T-cell (primary cell): Measurements from ENCODE around the gene MCUR1. TPM values are rescaled to one million over a fixed set of nuclear protein-coding genes. Genes with fewer than 3 reads are reported as not detected.
"Not testable (repeated sequence)": the region's sequence is repeated elsewhere in the genome, so short reads cannot be mapped to it uniquely, and the experiment has no call there.

Source experiments
- ATAC-seq, 4 experiments: fragments of 200-7000 bp in 3 of 4; fragments of 150-1000 bp in 1 of 4; cut with Tn5 transposase; replicated peaks in 1 of 4; 1 replicate in 3 of 4; 2 replicates in 1 of 4; pipeline ENCODE4 v1.10.0; 2021; ENCODE audit warnings: moderate library complexity in 3 of 4, mild to moderate bottlenecking in 2 of 4, moderate number of reproducible peaks in 1 of 4
- CTCF ChIA-PET, 2 donors: fragments of 300-600 bp; sonication (Branson Sonifier 250); formaldehyde crosslinking; loops; one replicate each; lab custom pipeline; 2022; ENCODE audit warnings: antibody characterized with exemption in 2 of 2; lab: Charles Lee
- POLR2A ChIA-PET, 2 donors: fragments of 300-600 bp; sonication (Branson Sonifier 250); formaldehyde crosslinking; loops; one replicate each; lab custom pipeline; 2022; ENCODE audit warnings: antibody characterized with exemption in 2 of 2; lab: Charles Lee
- DNase-seq, 35 experiments: peaks; one replicate each; pipeline versions ENCODE4 v3.0.0 to v3.0.0-alpha.2; 2013 to 2023
- H3K27ac ChIP-seq: one replicate; pipeline ENCODE4 v1.5.1; 2013; ENCODE audit warnings: low read length
- H3K27me3 ChIP-seq, 2 experiments: replicated peaks in 1 of 2; 1 replicate in 1 of 2; 2 replicates in 1 of 2; pipeline versions ENCODE4 v1.6.1 to v1.7.0; 2013; ENCODE audit warnings: low read length in 1 of 2, mixed read lengths in 1 of 2; ENCODE audit not compliant: control insufficient read depth in 2 of 2, insufficient read depth in 2 of 2; ENCODE audit errors: extremely low read depth in 1 of 2
- H3K36me3 ChIP-seq, 2 donors: 1 replicate in 1 of 2; 2 replicates in 1 of 2; pipeline versions ENCODE4 v1.6.1 to v1.7.0; 2013; ENCODE audit warnings: low read length in 1 of 2; ENCODE audit not compliant: control insufficient read depth in 2 of 2, insufficient read depth in 1 of 2; ENCODE audit errors: extremely low read depth in 1 of 2
- H3K4me1 ChIP-seq, 2 experiments: 1 replicate in 1 of 2; 2 replicates in 1 of 2; pipeline versions ENCODE4 v1.6.1 to v1.7.0; 2013; ENCODE audit warnings: low read length in 2 of 2, mixed read lengths in 1 of 2; ENCODE audit not compliant: insufficient read depth in 2 of 2, control insufficient read depth in 1 of 2; ENCODE audit errors: extremely low read depth in 1 of 2
- H3K4me3 ChIP-seq, 2 donors: 1 replicate in 1 of 2; 2 replicates in 1 of 2; pipeline versions ENCODE4 v1.5.1 to v1.7.0; 2013; ENCODE audit warnings: mild to moderate bottlenecking in 2 of 2, low read length in 1 of 2, moderate library complexity in 1 of 2; ENCODE audit not compliant: control insufficient read depth in 1 of 2; ENCODE audit errors: extremely low read depth in 1 of 2
- H3K9me3 ChIP-seq: 2 replicates; pipeline ENCODE4 v1.7.0; 2013
- H3K27ac Mint-ChIP-seq, 2 donors: one replicate each; pipeline ENCODE4 v1.8.0; 2020 to 2021; ENCODE audit warnings: mild to moderate bottlenecking in 2 of 2, mixed read lengths in 2 of 2
- H3K27me3 Mint-ChIP-seq, 2 donors: one replicate each; pipeline ENCODE4 v1.8.0; 2021 to 2022; ENCODE audit warnings: mixed read lengths in 2 of 2
- H3K36me3 Mint-ChIP-seq: one replicate; pipeline ENCODE4 v1.8.0; 2021; ENCODE audit warnings: mixed read lengths
- H3K4me1 Mint-ChIP-seq, 3 donors: one replicate each; pipeline ENCODE4 v1.8.0; 2020 to 2022; ENCODE audit warnings: mixed read lengths in 3 of 3, mild to moderate bottlenecking in 1 of 3
- H3K4me3 Mint-ChIP-seq, 3 donors: one replicate each; pipeline ENCODE4 v1.8.0; 2020 to 2022; ENCODE audit warnings: mild to moderate bottlenecking in 3 of 3, mixed read lengths in 3 of 3, moderate library complexity in 3 of 3
- H3K9me3 Mint-ChIP-seq, 3 donors: one replicate each; pipeline ENCODE4 v1.8.0; 2020 to 2022; ENCODE audit warnings: mixed read lengths in 3 of 3
- WGBS: methylation state at CpG from one replicate; pipeline ENCODE4 v1.1.5; 2013; ENCODE audit warnings: missing lambda C conversion rate; ENCODE audit not compliant: insufficient coverage; 5-methylcytosine and 5-hydroxymethylcytosine counted together
- total RNA-seq, 35 experiments: library from RNA in 6 of 35; stranded (reverse) in 6 of 35; fragments of 120-200 nt in 1 of 35; gene quantifications; one replicate each; pipeline versions ENCODE4 v1.2.1 to v1.2.4 and lab custom pipeline; 2013 to 2026

Gene MCUR1, protein sequence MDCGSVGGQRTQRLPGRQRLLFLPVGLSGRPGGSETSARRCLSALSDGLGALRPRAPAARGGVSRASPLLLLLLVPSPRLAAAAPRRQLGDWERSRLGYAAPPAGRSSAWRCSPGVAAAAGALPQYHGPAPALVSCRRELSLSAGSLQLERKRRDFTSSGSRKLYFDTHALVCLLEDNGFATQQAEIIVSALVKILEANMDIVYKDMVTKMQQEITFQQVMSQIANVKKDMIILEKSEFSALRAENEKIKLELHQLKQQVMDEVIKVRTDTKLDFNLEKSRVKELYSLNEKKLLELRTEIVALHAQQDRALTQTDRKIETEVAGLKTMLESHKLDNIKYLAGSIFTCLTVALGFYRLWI
- total RNA-seq = 10 to 100 TPM in 2 of 5 donors, 1 to 10 TPM in 3; 7.1 to 12.6 (median 9.3) TPM
- total RNA-seq (2013) = 7.6 TPM
- total RNA-seq (lab: John Stamatoyannopoulos, UW) = 10.2 to 82.5 (median 20.7) reads per million in 29 experiments

GRCh38 chr6:13814176-13814937 lies at the start of gene MCUR1:
Gene MCUR1 (minus strand): TSS chr6:13814557. CDS start chr6:13814429, 128 bp downstream.
- peak within 1 kb of the TSS; percentile 53 to 68 for H3K4me3 ChIP-seq
- H3K27ac ChIP-seq = peak within 1 kb of the TSS; percentile 55
- H3K4me1 Mint-ChIP-seq = peaks cover 35 to 36% (median 35%) of the 10 kb centered on the region in 3 donors
- H3K36me3 ChIP-seq = no peaks in the 10 kb centered on the region
- H3K27ac Mint-ChIP-seq = peak within 1 kb of the TSS; percentile 76 to 85
- ChIA-PET CTCF (interaction anchor here in 1 of 2 donors (0.5 to 1.0 kb wide), 4 partner anchors 20 to 336 kb away, joined by 3 to 6 read pairs (median 4); partner anchors contain the start of gene SIRT5), POLR2A (interaction anchor here in 1 of 2 donors (0.5 to 1.0 kb wide), 3 partner anchors 102 to 209 kb away, joined by 3 to 4 read pairs (median 4); partner anchors contain the start of genes NOL7 and RANBP9)
- DNase-seq = peak; percentile 53 to 91 (median 69)
- H3K27me3 ChIP-seq = no peaks in the 10 kb centered on the region
- WGBS = 0% methylated on average over 79 of the region's 81 CpGs
- no peaks in the 10 kb centered on the region for H3K27me3 Mint-ChIP-seq
- peaks cover 11 to 12% of the 10 kb centered on the region in 2 experiments for H3K4me1 ChIP-seq
- H3K9me3 Mint-ChIP-seq = no peaks in the 10 kb centered on the region
- H3K36me3 Mint-ChIP-seq = no peaks in the 10 kb centered on the region
- no peaks in the 10 kb centered on the region for H3K9me3 ChIP-seq
- peak; percentile 87 to 89 (median 87) for ATAC-seq
- peak within 1 kb of the TSS; percentile 85 to 87 (median 86) for H3K4me3 Mint-ChIP-seq

DNA sequence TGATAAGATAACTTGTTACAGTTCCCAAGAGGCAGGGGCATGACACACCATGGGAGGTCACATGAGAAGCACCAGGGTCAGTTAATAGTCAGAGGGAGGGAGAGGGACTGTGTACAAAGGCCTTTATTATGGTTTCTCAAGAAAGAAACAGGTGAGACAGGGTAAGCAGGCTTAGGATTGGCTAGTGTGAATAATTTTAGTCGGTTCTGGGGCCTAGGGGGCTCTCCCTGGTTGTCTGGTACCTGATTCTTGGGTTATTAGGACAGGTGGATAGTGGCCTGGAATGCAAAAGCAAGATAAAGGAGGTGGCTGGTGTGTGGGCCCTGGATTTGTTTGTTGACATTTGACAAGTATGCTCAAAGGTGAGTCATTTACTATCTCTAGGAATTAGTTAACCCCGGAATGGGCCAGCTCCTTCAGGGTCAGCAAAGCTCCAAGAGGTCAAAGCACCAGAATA lies 49.4 kb upstream of the MCUR1 start:
- Mint-ChIP-seq H3K27ac (no peak overlapping the region), H3K36me3 (no peaks in the 10 kb centered on the region), H3K4me1 (peaks cover 0 to 4% (median 3%) of the 10 kb centered on the region in 3 donors), H3K27me3 (peaks cover 29 to 57% of the 10 kb centered on the region in 2 donors), H3K9me3 (peaks cover 0 to 6% (median 0%) of the 10 kb centered on the region in 3 donors), H3K4me3 (no peak overlapping the region)
- ATAC-seq = no peak
- Histone ChIP-seq H3K4me3 (no peak overlapping the region), H3K4me1 (peaks cover 0 to 9% of the 10 kb centered on the region in 2 experiments), H3K36me3 (no peaks in the 10 kb centered on the region), H3K9me3 (no peaks in the 10 kb centered on the region), H3K27ac (no peak overlapping the region), H3K27me3 (peaks cover 4 to 30% of the 10 kb centered on the region in 2 experiments)
- WGBS = 56% methylated on average over 1 of the region's 2 CpGs
- ChIA-PET CTCF (no interaction called here), POLR2A (no interaction called here)
- no peak for DNase-seq

GRCh38 chr6:13860556-13861185 lies 46.3 kb upstream of the MCUR1 start:
- Histone ChIP-seq H3K4me3 (peak overlapping the region in 1 of 2 donors; percentile 47), H3K27me3 (peaks cover 5 to 27% of the 10 kb centered on the region in 2 experiments)
- H3K4me1 Mint-ChIP-seq, H3K9me3 ChIP-seq, H3K27ac ChIP-seq, H3K36me3 ChIP-seq, H3K27ac Mint-ChIP-seq, ATAC-seq, H3K4me1 ChIP-seq, DNase-seq, H3K9me3 Mint-ChIP-seq, H3K36me3 Mint-ChIP-seq, POLR2A ChIA-PET: not testable (repeated sequence)
- CTCF ChIA-PET = interaction anchor here in 1 of 2 donors (1.6 kb wide), 1 partner anchor 13 kb away, joined by 3 read pairs; no protein-coding TSS in a partner anchor
- peaks cover 33 to 48% of the 10 kb centered on the region in 2 donors for H3K27me3 Mint-ChIP-seq
- H3K4me3 Mint-ChIP-seq = peak overlapping the region in 1 of 3 donors; percentile 53
- WGBS = no CpG with 5 or more reads among the region's 3 CpGs

DNA sequence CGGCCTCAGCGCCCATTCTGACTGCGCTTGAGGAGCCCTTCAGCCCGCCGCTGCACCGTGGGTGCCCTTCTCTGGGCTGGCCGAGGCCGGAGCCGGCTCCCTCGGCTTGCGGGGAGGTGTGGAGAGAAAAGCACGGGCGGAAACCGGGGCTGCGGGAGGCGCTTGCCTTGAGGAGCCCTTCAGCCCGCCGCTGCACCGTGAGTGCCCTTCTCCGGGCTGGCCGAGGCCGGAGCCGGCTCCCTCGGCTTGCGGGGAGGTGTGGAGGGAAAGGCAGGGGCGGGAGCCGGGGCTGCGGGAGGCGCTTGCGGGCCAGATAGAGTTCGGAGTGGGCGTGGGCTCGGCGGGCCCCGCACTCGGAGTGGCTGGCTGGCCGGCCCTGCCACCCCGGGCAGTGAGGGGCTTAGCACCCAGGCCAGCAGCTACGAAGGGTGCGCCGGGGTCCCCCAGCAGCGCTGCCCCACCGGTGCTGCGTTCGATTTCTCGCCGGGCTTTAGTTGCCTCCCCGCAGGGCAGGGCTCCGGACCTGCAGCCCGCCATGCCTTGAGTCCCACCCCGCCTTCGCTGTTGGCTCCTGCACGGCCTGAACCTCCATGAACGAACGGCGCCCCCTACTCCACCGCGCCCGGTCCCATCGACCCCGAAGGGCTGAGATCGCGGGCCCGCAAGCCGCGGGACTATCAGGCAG lies 45.7 kb upstream of the MCUR1 start:
- H3K4me1 ChIP-seq = peaks cover 0 to 9% of the 10 kb centered on the region in 2 experiments
- H3K27me3 Mint-ChIP-seq = peaks cover 37 to 50% of the 10 kb centered on the region in 2 donors
- H3K36me3 ChIP-seq = no peaks in the 10 kb centered on the region
- H3K27me3 ChIP-seq = peaks cover 5 to 27% of the 10 kb centered on the region in 2 experiments
- no peak overlapping the region for H3K27ac ChIP-seq
- ChIA-PET POLR2A (no interaction called here), CTCF (interaction anchor here in 1 of 2 donors (1.6 kb wide), 1 partner anchor 14 kb away, joined by 3 read pairs; no protein-coding TSS in a partner anchor)
- H3K27ac Mint-ChIP-seq = no peak overlapping the region
- H3K4me3 Mint-ChIP-seq = peak overlapping the region in 1 of 3 donors; percentile 53
- no peaks in the 10 kb centered on the region for H3K9me3 ChIP-seq
- DNase-seq = no peak
- ATAC-seq = peak in 1 of 4 experiments; percentile 23
- peaks cover 0 to 10% (median 0%) of the 10 kb centered on the region in 3 donors for H3K9me3 Mint-ChIP-seq
- peak overlapping the region in 1 of 2 donors; percentile 47 for H3K4me3 ChIP-seq
- no peaks in the 10 kb centered on the region for H3K36me3 Mint-ChIP-seq
- WGBS = 29% methylated on average over 50 of the region's 66 CpGs
- peaks cover 0 to 4% (median 3%) of the 10 kb centered on the region in 3 donors for H3K4me1 Mint-ChIP-seq

DNA sequence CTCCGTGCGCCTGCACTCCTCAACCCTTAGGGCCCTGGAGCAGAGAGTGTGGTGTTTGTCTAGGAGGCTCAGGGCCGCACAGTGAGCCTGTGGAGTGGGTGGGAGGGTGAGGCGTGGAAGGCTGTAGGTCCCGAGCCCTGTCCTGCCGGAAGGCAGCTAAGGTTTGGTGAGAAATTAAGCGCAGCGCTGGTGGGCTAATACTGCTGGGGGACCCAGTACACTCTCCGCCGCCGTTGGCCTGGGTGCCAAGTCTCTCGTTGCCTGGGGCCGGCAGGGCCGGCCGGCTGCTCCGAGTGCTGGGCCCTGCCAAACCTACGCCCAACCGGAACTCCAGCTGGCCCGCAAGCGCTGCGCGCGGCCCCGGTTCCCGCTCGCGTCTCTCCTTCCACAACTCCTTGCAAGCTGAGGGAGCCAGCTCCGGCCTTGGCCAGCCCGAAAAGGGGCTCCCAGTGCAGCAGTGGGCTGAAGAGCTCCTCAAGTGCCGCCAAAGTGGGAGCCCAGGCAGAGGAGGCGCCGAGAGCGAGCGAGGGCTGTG lies 40.4 kb upstream of the MCUR1 start:
- Histone ChIP-seq H3K9me3 (no peaks in the 10 kb centered on the region), H3K27me3 (peaks cover 2 to 12% of the 10 kb centered on the region in 2 experiments), H3K4me3 (no peak overlapping the region), H3K4me1 (peaks cover 0 to 2% of the 10 kb centered on the region in 2 experiments), H3K27ac (no peak overlapping the region), H3K36me3 (no peaks in the 10 kb centered on the region)
- ChIA-PET POLR2A (no interaction called here), CTCF (no interaction called here)
- 87% methylated on average over 23 of the region's 34 CpGs for WGBS
- no peak for DNase-seq
- Mint-ChIP-seq H3K27me3 (peaks cover 15 to 18% of the 10 kb centered on the region in 2 donors), H3K36me3 (no peaks in the 10 kb centered on the region), H3K27ac (no peak overlapping the region), H3K9me3 (peaks cover 0 to 4% (median 0%) of the 10 kb centered on the region in 3 donors), H3K4me1 (no peaks in the 10 kb centered on the region), H3K4me3 (no peak overlapping the region)
- no peak for ATAC-seq
